Measurements from ENCODE around the gene STX1A.
A peak's percentile ranks its signal among the peaks of the same experiment; 100 is the strongest.

Gene STX1A

GRCh38 chr7:73706126-73707044 is 13.1 kb downstream of the STX1A start:
- DNase-seq = no peak

- no peak for DNase-seq
Measured at GRCh38 chr7:73705551-73705920, 13.9 kb downstream of the STX1A start.

GRCh38 chr7:73704640-73705550 is 14.6 kb downstream of the STX1A start:
- DNase-seq = no peak

GRCh38 chr7:73703757-73704639 is 15.5 kb downstream of the STX1A start:
- DNase-seq = no peak

GRCh38 chr7:73703225-73703624 is 16.2 kb downstream of the STX1A start:
- no peak for DNase-seq

- DNase-seq = no peak
Measured at GRCh38 chr7:73702665-73703064, 16.8 kb downstream of the STX1A start.

GRCh38 chr7:73702226-73702625 is 17.2 kb downstream of the STX1A start:
- no peak for DNase-seq

GRCh38 chr7:73701357-73701995 is 18.0 kb downstream of the STX1A start:
- peak; percentile 22 for DNase-seq

GRCh38 chr7:73700581-73701134 is 18.8 kb downstream of the STX1A start:
- no peak for DNase-seq

- no peak for DNase-seq
Measured at GRCh38 chr7:73700069-73700423, 19.4 kb downstream of the STX1A start.

- no peak for DNase-seq
Measured at GRCh38 chr7:73699370-73700068, 19.9 kb downstream of the STX1A start.

GRCh38 chr7:73698410-73698809 is 21.1 kb downstream of the STX1A start:
- DNase-seq = no peak

- no peak for DNase-seq
Measured at GRCh38 chr7:73696372-73696771, 23.1 kb downstream of the STX1A start.

- DNase-seq = no peak
Measured at GRCh38 chr7:73690646-73691045, 28.8 kb downstream of the STX1A start.

- DNase-seq = no peak
Measured at GRCh38 chr7:73688288-73688687, 31.2 kb downstream of the STX1A start.

- DNase-seq = no peak
Measured at GRCh38 chr7:73685311-73685710, 34.2 kb downstream of the STX1A start.

GRCh38 chr7:73683788-73684693 is 35.4 kb downstream of the STX1A start:
- DNase-seq = no peak

GRCh38 chr7:73683056-73683787 is 36.2 kb downstream of the STX1A start, which contains the start of the genes BUD23 and DNAJC30:
Gene BUD23, plus strand, starts transcription at chr7:73683597. Its CDS starts 29 bp downstream, at chr7:73683626.
Gene DNAJC30, minus strand, starts transcription at chr7:73683453. Its CDS starts 30 bp downstream, at chr7:73683423.
- DNase-seq = peak; percentile 95

- no peak for DNase-seq
Measured at GRCh38 chr7:73682745-73683055, 36.8 kb downstream of the STX1A start.
